Transverse colon (tissue), 4 donors: ENCODE data around the gene RSRC2. TPM values are rescaled to one million over a fixed set of nuclear protein-coding genes. Genes with fewer than 3 reads are reported as not detected.
A peak's percentile ranks its signal among the peaks of the same experiment; 100 is the strongest.
"Not testable (repeated sequence)": the region's sequence is repeated elsewhere in the genome, so short reads cannot be mapped to it uniquely, and the experiment has no call there.

Experiments used
- DNase-seq: peaks from one replicate; pipeline ENCODE4 v3.0.0-alpha.2; 2019
- H3K27ac ChIP-seq, 4 donors: fragments of 200-600 bp; sonication (generic); 2 replicates each; pipeline ENCODE4 v1.5.1; 2016 to 2018; ENCODE audit warnings: inconsistent platforms in 4 of 4
- H3K27me3 ChIP-seq: fragments of 200-600 bp; sonication (generic); 2 replicates; pipeline ENCODE4 v1.5.1; 2017; ENCODE audit warnings: inconsistent platforms
- H3K36me3 ChIP-seq, 4 donors: fragments of 200-600 bp; sonication (generic); 2 replicates each; pipeline ENCODE4 v1.5.1; 2017 to 2019; ENCODE audit warnings: inconsistent platforms in 4 of 4
- H3K4me1 ChIP-seq, 4 donors: fragments of 200-600 bp; sonication (generic); 2 replicates each; pipeline ENCODE4 v1.5.1; 2017 to 2020; ENCODE audit warnings: inconsistent platforms in 4 of 4
- H3K4me3 ChIP-seq, 4 donors: fragments of 200-600 bp; sonication (generic); 1 replicate in 1 of 4; 2 replicates in 3 of 4; pipeline versions ENCODE4 v1.5.1 to v1.6.1; 2017 to 2019; ENCODE audit warnings: inconsistent platforms in 4 of 4
- H3K9me3 ChIP-seq, 2 donors: fragments of 200-600 bp; sonication (generic); 2 replicates each; pipeline ENCODE4 v1.5.1; 2017 to 2019; ENCODE audit warnings: inconsistent platforms in 2 of 2
- CTCF ChIP-seq, 5 experiments: fragments of 200-600 bp in 3 of 5; fragments of 450-650 bp in 2 of 5; sonication (generic) in 3 of 5; IDR thresholded peaks; 1 replicate in 2 of 5; 2 replicates in 3 of 5; pipeline ENCODE4 v1.5.1; 2016 to 2017; ENCODE audit warnings: antibody characterized with exemption in 5 of 5, inconsistent platforms in 3 of 5, mild to moderate bottlenecking in 2 of 5, moderate library complexity in 1 of 5
- EP300 ChIP-seq: sonication (generic); formaldehyde crosslinking; IDR thresholded peaks from one replicate; pipeline ENCODE4 v1.6.1; 2017; ENCODE audit warnings: antibody characterized with exemption, low read depth
- POLR2A ChIP-seq: fragments of 450-650 bp; IDR thresholded peaks from one replicate; pipeline ENCODE4 v1.6.1; 2016; ENCODE audit warnings: antibody characterized with exemption, mild to moderate bottlenecking, moderate library complexity
- POLR2AphosphoS5 ChIP-seq, 3 donors: sonication (generic); formaldehyde crosslinking; IDR thresholded peaks; one replicate each; pipeline ENCODE4 v1.6.1; 2016; ENCODE audit warnings: antibody characterized with exemption in 3 of 3
- WGBS, 2 donors: methylation state at CpG; one replicate each; pipeline ENCODE4 v1.1.5; 2018; ENCODE audit warnings: low coverage in 1 of 2; 5-methylcytosine and 5-hydroxymethylcytosine counted together
- in situ Hi-C, 4 donors: fragments of 200-750 bp; cut with MboI; loops; one replicate each; pipeline versions ENCODE4 v1.15.0 to v1.15.1; 2017; ENCODE audit warnings: low sequenced_read_pairs in 3 of 4, low pct_ligation_motif_present in 1 of 4, low pct_unique_long_range_greater_than_20kb in 1 of 4
- intact Hi-C: fragments of 100-400 bp; cut with DNase I; formaldehyde crosslinking; loops from one replicate; pipeline ENCODE4 v1.15.1; 2023; ENCODE audit warnings: low total_unique reads
- total RNA-seq, 4 donors: library from RNA; depleted of rRNA; stranded (reverse); fragments of >200 nt; gene quantifications; one replicate each; pipeline ENCODE4 v1.1.0, GENCODE V29; 2016

The RSRC2 gene
- total RNA-seq, 4 donors from 2014 or later = 73.4 to 251 (median 99.7) TPM

GRCh38 chr12:122471324-122472226 is 55.2 kb downstream of the RSRC2 start:
- DNase-seq = no peak
- intact Hi-C loops = loop anchor here (10.0 kb wide), 2 partner anchors 77 to 137 kb away; no protein-coding TSS in a partner anchor
- Histone ChIP-seq H3K4me3 (no peak overlapping the region), H3K4me1 (peaks cover 0 to 10% (median 2%) of the 10 kb centered on the region in 4 donors), H3K27ac (peak overlapping the region; percentile 56 to 63 (median 59)), H3K27me3 (no peaks in the 10 kb centered on the region), H3K9me3 (no peaks in the 10 kb centered on the region), H3K36me3 (peaks cover 0 to 29% (median 9%) of the 10 kb centered on the region in 4 donors)
- TF ChIP-seq CTCF (IDR thresholded peaks at IDR 0.05) = peak; percentile 75 to 91 (median 82)
- TF ChIP-seq POLR2A = no peak
- in situ Hi-C loops = loop anchor here in 2 of 4 donors (10.0 kb wide), 2 partner anchors 67 to 77 kb away; no protein-coding TSS in a partner anchor
- 21 to 33% methylated on average over 3 of the region's 3 CpGs for WGBS, 2 donors

GRCh38 chr12:122470576-122470975 is 56.2 kb downstream of the RSRC2 start:
- WGBS, 2 donors = 99% methylated on average over 7 of the region's 7 CpGs; no CpG with 5 or more reads in 1 of the 2 donors
- not testable (repeated sequence) for H3K4me1 ChIP-seq, H3K9me3 ChIP-seq, H3K27ac ChIP-seq, H3K4me3 ChIP-seq, DNase-seq, H3K27me3 ChIP-seq
- intact Hi-C loops = loop anchor here (10.0 kb wide), 2 partner anchors 76 to 136 kb away; no protein-coding TSS in a partner anchor
- in situ Hi-C loops = loop anchor here in 2 of 4 donors (10.0 kb wide), 2 partner anchors 66 to 76 kb away; no protein-coding TSS in a partner anchor
- H3K36me3 ChIP-seq = peaks cover 0 to 19% (median 4%) of the 10 kb centered on the region in 4 donors

- not testable (repeated sequence) for H3K4me3 ChIP-seq, H3K9me3 ChIP-seq, H3K4me1 ChIP-seq, H3K27me3 ChIP-seq, DNase-seq, H3K27ac ChIP-seq
- in situ Hi-C loops = loop anchor here in 2 of 4 donors (10.0 kb wide), 2 partner anchors 65 to 75 kb away; no protein-coding TSS in a partner anchor
- peaks cover 0 to 12% (median 2%) of the 10 kb centered on the region in 4 donors for H3K36me3 ChIP-seq
- 83 to 84% methylated on average over 4 to 6 of the region's 6 CpGs for WGBS, 2 donors
- intact Hi-C loops = loop anchor here (10.0 kb wide), 2 partner anchors 75 to 135 kb away; no protein-coding TSS in a partner anchor
Measured at GRCh38 chr12:122469856-122470255, 56.9 kb downstream of the RSRC2 start.

- H3K4me3 ChIP-seq = no peak overlapping the region
- DNase-seq = no peak
- no peak overlapping the region for H3K27ac ChIP-seq
- H3K36me3 ChIP-seq = peaks cover 0 to 1% (median 0%) of the 10 kb centered on the region in 4 donors
- H3K4me1 ChIP-seq = peaks cover 0 to 10% (median 2%) of the 10 kb centered on the region in 4 donors
- H3K9me3 ChIP-seq = no peaks in the 10 kb centered on the region
- 46 to 50% methylated on average over 4 of the region's 4 CpGs for WGBS, 2 donors
- in situ Hi-C loops (no loop called here), intact Hi-C loops (no loop called here)
- TF ChIP-seq EP300 = no peak
- no peak for TF ChIP-seq CTCF (IDR thresholded peaks at IDR 0.05)
- TF ChIP-seq POLR2AphosphoS5 (IDR thresholded peaks at IDR 0.05) = no peak
- no peak for TF ChIP-seq POLR2A
- H3K27me3 ChIP-seq = no peaks in the 10 kb centered on the region
Measured at GRCh38 chr12:122467983-122468382, 58.8 kb downstream of the RSRC2 start.

GRCh38 chr12:122464317-122465042 is 62.3 kb downstream of the RSRC2 start:
- peak; percentile 15 for DNase-seq
- intact Hi-C loops, H3K27me3 ChIP-seq, H3K9me3 ChIP-seq, in situ Hi-C loops, H3K36me3 ChIP-seq, H3K4me3 ChIP-seq, H3K4me1 ChIP-seq: not testable (repeated sequence)
- peak; percentile 36 to 58 (median 56) for TF ChIP-seq POLR2AphosphoS5 (IDR thresholded peaks at IDR 0.05)
- 59 to 80% methylated on average over 6 to 17 of the region's 17 CpGs for WGBS, 2 donors
- peak overlapping the region in 1 of 4 donors; percentile 15 for H3K27ac ChIP-seq
